NCI-H1436 treated with DMSO at 0.1 percent for 48 hours (cell line): Measurements from ENCODE around the gene ADGRF5.

ENCODE experiments used
- DNase-seq: peaks from one replicate; lab custom pipeline; 2025; lab: John Stamatoyannopoulos, UW

ADGRF5 gene

DNA sequence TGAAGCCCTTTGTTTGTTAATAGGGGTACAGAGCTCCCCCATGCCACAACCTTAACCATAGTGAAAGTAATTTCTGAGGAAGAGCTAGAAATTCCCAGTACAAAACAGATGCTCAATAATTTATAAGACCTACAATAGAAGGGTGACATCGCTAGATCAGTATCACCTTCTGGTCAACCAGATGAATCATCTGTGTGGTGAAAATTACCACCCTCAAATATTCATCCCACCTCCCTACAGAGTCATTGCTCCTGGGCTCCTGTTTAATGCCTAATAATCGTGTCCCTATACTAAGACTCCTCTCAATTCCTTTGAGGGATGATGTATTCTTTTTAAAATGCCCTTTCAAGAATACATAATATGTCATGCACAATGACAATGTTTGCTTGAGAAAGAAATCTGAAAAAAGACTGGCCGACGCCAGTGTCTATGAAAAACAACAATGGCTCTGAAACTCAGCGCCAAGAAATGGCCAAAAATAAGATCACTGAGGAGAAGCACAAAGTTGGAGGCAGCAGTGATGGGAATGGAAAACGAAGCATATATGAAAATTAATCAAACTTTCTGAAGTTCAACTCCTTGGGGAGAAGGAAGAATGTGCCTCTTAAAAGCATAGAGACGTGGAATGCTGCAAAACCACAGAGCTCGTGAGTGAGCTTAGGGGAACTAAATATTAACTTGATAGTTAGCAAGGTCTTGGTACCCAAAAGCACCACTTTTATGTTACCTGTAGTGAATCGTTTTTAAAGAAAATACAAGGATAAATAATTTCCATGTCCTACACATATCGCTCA lies 11.0 kb upstream of the ADGRF5 start:
- no peak for DNase-seq

DNA sequence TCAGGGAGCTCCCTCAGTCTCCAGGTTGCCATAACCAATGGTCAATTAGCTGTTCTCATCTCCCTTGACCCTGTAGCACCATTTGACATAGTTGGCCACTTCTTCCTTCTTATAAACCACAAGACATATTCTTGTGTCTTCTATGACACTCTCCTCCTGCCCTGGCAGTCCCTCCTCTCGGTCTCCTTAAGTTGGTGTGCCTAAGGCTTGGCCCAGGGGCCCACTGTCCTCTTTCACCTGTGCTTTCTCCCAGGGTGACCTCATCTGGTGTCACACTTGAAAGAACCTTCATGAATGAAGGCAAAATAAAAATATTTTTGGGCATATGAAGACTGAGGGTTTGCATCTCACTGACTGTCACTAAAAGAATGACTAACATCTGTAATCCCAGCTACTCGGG lies 9.7 kb upstream of the ADGRF5 start:
- no peak for DNase-seq

DNA sequence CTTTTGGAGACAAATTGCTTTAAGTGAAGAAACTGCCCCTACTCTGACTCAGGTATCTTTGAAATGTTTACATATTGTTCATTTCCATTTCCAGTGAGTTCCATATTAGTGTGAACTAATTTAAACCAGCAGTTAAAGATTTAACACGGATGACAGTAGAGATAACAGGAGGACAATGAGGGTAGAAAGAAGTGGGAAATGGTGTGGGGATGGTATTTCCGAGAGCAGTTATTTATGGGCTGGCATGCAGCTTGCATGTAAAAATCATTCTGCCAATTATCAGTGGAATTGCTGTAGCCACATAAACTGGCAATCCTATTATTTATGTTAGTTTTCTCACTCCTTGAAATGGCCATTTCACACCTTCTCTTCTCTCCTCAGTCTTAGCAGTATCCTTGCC lies 8.6 kb upstream of the ADGRF5 start:
- no peak for DNase-seq

DNA sequence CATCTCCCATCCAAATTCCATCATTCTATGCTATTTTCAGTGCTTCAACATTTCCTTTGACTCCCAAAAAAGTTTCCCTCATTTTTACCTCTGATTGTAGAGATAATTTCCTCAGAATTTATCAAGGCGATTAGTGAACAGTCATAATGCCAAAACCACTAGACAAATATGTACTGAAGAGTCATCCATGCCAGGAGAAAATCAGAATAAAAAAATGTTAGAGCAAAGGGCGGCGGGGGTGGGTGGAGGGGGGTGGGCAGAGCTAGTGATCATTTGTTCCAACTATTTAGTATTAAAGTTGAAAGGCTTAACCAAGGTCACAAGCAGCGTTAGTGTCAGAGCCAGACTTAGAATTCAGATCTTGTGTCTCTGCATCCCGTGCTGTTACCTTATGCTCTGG lies 5.3 kb upstream of the ADGRF5 start:
- no peak for DNase-seq

DNA sequence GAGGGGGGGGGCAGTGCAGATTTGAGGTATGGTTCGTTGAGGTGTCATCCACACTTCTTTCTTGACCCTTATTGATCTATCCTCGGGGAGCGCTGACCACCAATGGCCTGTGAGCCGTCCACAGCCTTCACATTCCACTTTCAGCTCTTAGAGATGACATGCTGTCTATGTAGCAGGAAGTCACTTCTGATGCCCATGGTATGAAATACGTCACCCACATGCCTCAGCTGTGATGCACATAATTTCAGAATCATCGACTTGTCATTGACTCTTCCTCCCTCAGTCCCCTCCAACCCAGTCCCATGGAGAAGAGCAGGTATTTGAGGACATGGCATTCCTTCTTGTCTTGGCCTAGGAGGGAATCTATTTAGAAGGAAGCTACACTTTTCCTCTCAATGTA lies 4.7 kb upstream of the ADGRF5 start:
- no peak for DNase-seq

- DNase-seq = no peak
Measured at GRCh38 chr6:46925563-46926253, 4.0 kb upstream of the ADGRF5 start.

GRCh38 chr6:46923476-46923875 lies 1.7 kb upstream of the ADGRF5 start:
- DNase-seq = no peak

DNA sequence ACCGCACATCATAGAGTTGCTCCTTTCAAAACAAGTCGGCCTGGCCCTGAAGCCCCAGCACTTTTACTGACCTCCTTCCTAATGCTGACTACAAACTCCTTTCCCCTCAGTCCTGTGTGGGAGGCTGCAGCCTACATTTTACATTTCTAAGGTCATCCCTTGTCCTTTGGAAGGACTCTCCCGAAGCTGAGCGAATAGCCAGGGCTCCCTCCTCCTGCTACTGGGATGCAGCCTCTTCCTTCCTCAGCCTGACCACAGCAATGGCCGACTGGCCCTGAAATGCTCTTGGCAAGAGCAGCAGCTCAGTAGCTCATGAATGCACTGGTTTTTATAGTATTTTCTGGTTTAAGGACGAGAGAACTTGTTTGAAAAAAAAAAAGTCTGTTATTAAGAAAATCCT lies 679 bp downstream of the ADGRF5 start:
- no peak for DNase-seq

- DNase-seq = no peak
Measured at GRCh38 chr6:46918806-46919205, 2.9 kb downstream of the ADGRF5 start.

DNA sequence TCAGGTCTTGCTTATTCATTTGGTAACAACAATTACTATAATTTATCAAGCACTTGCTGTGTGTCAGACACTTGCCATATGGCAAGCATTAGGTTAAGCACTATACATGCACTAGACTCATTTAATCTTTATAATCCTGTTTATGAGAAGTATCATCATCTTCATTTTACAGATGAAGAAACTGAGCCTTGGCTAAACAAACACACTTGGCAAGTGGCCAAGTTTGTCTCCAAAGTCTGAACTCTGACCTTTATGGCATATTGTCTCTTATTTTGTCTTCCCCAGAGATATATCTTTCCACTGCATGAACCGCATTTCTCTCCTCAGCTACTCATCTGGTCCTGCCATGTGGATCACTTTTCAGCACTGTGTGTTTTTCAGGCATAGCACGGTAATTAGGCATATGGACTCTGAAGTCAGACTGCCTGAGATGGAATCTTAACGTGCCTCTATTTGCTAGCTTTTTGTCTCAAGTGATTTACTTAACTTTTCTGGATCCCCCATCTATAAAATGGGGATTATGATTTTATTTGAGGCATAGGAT lies 4.7 kb downstream of the ADGRF5 start:
- no peak for DNase-seq

GRCh38 chr6:46915866-46916265 lies 5.9 kb downstream of the ADGRF5 start:
- DNase-seq = no peak

DNA sequence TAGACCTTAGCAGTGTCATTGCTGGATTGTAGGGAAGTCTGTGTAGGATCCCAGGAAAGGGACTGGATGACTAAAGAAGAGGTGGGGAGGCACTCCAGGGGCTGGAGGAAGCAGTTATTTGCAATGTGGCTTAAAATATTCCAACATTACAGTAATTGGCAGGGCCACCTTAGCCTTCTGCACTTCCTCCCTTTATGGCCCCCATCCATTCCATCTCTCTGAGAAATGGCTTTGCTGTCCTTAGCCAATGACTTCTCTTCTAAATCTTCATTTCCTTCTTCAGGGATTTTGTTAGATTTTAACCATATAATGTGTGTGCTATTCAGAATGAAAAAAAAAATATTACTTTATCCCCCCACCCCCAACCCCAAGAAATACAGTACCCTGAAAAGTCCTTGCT lies 6.4 kb downstream of the ADGRF5 start:
- DNase-seq = no peak

- no peak for DNase-seq
Measured at GRCh38 chr6:46914279-46914810, 7.4 kb downstream of the ADGRF5 start.

DNA sequence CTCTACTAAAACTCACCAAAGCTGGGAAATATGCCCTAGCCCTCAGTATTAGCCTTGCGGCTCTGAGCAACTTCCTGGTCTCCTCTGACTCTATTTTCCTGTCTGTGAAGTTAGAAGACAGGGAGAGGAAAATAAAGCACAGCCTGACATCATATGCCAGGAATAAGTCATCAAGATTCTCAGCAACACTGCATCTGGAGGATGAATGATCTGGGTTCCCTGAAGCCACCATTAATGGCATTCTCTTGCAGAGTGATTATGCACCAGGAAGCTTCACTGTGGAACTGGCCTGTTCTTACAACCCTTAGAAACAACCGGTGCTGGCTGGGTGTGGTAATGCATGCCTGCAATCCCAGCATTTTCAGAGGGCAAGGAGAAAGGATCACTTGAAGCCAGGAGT lies 12.4 kb downstream of the ADGRF5 start:
- no peak for DNase-seq

GRCh38 chr6:46906776-46907175 lies 15.0 kb downstream of the ADGRF5 start:
- no peak for DNase-seq

DNA sequence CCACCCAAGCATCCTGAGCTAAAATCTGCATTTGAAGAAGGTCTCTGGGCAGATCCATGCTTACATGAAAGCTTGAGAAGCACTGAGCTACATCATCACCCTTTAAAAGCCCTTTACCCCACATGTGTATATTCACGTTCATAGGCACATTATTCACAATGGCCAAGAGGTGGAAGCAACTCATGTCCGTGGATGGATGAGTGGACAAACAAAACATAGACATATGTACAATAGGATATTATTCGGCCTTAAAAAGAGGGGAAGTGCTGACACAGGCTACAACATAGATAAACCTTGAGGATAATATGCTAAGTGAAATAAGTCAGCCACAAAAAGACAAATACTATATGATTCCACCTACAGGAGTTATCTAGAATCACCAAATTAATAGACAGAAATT lies 17.6 kb downstream of the ADGRF5 start:
- DNase-seq = no peak

DNA sequence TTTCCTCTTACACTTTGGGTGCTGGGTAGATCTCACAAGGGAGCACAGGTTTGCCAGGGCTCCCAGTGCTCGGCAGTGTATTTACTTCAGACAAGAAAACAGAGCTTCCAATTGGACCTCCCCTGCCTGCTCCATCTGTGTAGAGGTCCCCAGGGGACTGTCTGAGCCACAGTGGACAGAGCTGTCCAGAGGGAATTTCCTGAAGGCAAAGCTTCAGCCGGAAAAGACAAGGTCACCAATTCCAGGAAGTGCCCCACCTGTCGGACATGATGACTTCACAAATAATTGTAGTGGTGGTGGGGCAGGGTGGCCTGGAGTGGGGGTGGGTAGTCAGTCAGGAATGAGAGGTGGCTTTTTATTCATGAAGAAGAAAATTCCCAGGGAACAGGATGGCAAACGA lies 18.6 kb downstream of the ADGRF5 start:
- DNase-seq = no peak

DNA sequence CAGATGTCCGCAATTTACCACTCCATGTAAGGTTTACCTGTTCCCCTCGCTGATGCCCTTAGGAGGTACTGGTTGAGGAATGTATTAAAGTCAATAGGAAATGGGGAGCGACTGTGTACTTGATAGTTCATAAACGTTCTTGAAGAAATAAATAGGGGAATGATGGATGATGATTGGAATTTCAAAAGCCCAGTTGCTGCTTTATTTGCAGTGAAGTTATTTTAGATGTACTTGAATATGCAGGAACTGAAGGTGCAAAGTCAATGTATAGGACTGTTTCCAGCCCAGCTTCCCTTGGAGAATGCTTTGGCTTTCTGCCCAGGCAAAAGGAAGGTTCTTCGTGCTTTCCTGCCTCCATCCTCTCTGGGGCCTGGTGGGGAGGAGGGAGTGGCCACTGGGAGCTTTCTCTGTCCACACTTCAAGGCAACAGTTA lies 19.8 kb downstream of the ADGRF5 start:
- no peak for DNase-seq

GRCh38 chr6:46900266-46900665 lies 21.5 kb downstream of the ADGRF5 start:
- no peak for DNase-seq

DNA sequence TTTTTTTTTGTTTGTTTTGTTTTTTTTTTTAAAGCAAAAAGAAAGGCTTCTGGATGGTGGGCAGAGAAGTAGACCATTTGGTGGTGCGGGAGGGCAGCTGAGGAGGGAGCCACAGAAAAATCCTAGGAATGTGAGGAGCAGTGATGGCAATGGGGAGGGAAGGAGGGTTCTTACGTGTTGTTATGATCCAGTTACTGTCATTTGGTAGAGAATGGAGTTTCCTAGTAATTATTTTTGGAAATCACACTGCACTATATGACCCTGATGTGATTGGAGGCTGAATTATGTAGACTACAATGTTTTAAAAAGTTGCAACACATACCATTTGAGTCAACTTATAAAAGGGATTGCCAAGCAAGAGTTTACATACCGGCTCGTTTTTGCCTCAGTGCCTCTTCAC lies 22.1 kb downstream of the ADGRF5 start:
- no peak for DNase-seq

DNA sequence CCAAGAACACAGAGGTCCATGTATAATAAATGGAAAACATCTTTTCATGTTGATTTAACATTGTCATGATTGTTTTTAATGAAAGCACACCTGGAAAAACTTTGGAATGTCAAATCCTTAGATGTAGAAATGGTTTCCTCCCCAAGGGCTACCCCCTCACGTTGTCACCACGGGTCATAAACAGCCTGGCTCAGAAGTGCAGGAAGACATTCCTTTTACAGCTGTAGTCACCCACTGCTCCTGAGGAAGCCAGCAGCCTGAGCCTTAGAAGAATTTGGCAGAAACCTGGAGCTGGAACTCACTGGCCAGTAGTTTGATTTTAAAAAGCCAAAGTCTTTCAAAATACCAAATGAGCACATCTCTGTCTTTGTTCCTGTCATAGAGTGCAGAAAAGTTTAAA lies 23.7 kb downstream of the ADGRF5 start:
- DNase-seq = no peak

- no peak for DNase-seq
Measured at GRCh38 chr6:46896871-46897270, 24.9 kb downstream of the ADGRF5 start.

DNA sequence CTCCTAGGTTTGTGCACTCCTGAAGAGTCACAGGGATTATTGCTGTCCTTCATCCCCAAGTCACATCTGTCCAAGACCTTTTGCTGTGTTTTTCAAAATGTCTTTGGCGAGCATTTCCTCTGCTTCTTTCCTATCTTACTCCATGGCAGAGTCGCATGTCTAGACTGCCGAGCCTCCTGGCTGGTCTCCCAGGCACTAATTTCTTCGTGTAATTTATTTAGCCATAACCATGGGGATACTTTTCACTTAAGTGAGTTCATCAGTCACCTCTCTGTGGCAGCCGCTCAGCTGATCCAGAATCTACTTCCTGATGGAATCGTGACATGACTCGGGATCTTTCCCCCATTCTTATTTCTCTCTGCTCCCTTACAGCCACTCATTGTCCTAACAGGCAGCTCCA lies 25.8 kb downstream of the ADGRF5 start:
- DNase-seq = no peak
